ENCODE measurements around the gene TMIGD3.

Gene TMIGD3

GRCh38 chr1:111480674-111481073 is 22.8 kb downstream of the TMIGD3 start:
- no peak for DNase-seq
- TF ChIP-seq CTCF (IDR thresholded peaks at IDR 0.05): no peak
- Histone ChIP-seq H3K4me3 (no peak overlapping the region), H3K27me3 (no peaks in the 10 kb centered on the region), H3K36me3 (peaks cover 0 to 9% (median 0%) of the 10 kb centered on the region in 3 donors), H3K4me1 (peaks cover 0 to 7% (median 0%) of the 10 kb centered on the region in 4 donors), H3K9me3 (no peaks in the 10 kb centered on the region), H3K27ac (no peak overlapping the region)
- intact Hi-C loops (cut with DNase I; ENCODE audit: low total_unique reads): loop anchor here (5.0 kb wide), 1 partner anchor 287 kb away; no protein-coding TSS in a partner anchor

DNA sequence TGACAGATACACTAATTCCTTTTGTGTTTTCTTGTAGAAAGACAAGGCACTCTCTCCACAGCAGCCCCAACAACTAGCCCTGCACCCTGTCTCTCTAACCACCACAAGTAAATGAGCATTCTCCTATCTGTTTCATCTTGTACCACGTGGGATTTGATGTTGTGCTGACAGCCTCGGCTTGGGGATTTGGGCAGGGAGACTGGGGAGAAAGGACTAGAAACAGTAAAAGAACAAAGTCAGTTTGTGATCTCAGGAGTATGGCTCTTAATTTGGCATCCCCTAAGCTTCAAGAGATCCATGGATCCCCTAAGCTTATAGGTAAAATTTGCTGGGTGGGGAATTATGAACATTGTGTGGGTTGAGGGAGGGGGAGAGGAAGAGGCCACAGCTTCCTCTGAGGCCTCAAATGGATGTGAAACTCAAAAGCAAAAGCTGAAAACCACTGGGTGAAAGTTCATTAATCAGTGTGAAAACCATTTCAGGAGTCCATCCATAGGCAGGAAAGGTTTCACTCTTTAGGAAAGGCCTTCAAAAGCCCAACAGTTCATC is 26.6 kb downstream of the TMIGD3 start:
- peaks cover 0 to 18% (median 8%) of the 10 kb centered on the region in 4 donors for H3K4me1 ChIP-seq
- no peaks in the 10 kb centered on the region for H3K27me3 ChIP-seq
- no peak for TF ChIP-seq CTCF (IDR thresholded peaks at IDR 0.05)
- peaks cover 0 to 14% (median 9%) of the 10 kb centered on the region in 3 donors for H3K36me3 ChIP-seq
- no peak for DNase-seq
- H3K4me3 ChIP-seq: no peak overlapping the region
- intact Hi-C loops (cut with DNase I; ENCODE audit: low total_unique reads): no loop called here
- H3K27ac ChIP-seq: no peak overlapping the region
- no peaks in the 10 kb centered on the region for H3K9me3 ChIP-seq

DNA sequence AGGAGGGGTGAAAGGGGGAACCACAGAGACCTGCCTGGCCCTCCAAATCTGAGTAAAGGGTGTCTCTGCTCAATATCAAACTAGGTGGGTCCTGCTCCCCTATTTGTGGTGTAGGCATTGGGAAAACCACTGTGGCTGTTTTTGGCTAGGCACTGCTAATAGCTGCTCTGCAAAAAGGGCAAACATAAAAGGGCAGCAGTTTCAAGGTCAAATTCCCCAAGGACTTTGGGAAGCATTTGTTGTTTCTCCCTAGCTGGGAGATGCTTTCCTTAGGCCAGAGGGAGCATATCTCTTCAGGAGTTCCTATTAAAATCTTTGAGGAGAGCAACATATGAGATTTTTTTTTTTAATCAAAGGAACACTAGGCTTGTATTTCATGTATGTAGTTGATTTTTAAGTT is 27.2 kb downstream of the TMIGD3 start:
- TF ChIP-seq CTCF (IDR thresholded peaks at IDR 0.05): no peak
- intact Hi-C loops (cut with DNase I; ENCODE audit: low total_unique reads): no loop called here
- H3K9me3 ChIP-seq: no peaks in the 10 kb centered on the region
- no peaks in the 10 kb centered on the region for H3K27me3 ChIP-seq
- no peak overlapping the region for H3K27ac ChIP-seq
- DNase-seq: no peak
- H3K4me3 ChIP-seq: no peak overlapping the region
- H3K36me3 ChIP-seq: peaks cover 0 to 20% (median 13%) of the 10 kb centered on the region in 3 donors
- peaks cover 0 to 18% (median 8%) of the 10 kb centered on the region in 4 donors for H3K4me1 ChIP-seq

DNA sequence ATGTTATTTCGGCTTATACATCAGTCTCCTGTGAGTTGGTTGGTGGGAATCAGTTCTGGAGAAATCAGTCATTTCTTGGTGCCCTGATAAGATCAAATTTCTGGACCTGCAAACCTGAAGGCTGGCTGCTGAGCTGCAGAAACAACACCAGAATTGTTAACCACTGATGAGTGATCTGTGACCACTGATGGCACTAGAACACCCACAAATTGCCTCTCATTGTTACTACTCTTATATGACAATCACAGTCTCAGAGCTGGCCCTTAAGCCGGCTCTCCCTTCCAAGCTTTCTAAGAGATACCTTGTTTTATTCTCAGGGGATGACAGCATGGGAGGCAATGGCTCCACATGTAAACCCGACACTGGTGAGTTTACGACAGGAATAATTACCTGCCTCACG is 27.7 kb downstream of the TMIGD3 start:
- no peak for TF ChIP-seq CTCF (IDR thresholded peaks at IDR 0.05)
- intact Hi-C loops (cut with DNase I; ENCODE audit: low total_unique reads): no loop called here
- Histone ChIP-seq H3K4me1 (peaks cover 0 to 18% (median 8%) of the 10 kb centered on the region in 4 donors), H3K9me3 (no peaks in the 10 kb centered on the region), H3K27me3 (no peaks in the 10 kb centered on the region), H3K36me3 (peaks cover 0 to 25% (median 15%) of the 10 kb centered on the region in 3 donors), H3K4me3 (peak overlapping the region in 1 of 2 donors; percentile 2), H3K27ac (no peak overlapping the region)
- no peak for DNase-seq

DNA sequence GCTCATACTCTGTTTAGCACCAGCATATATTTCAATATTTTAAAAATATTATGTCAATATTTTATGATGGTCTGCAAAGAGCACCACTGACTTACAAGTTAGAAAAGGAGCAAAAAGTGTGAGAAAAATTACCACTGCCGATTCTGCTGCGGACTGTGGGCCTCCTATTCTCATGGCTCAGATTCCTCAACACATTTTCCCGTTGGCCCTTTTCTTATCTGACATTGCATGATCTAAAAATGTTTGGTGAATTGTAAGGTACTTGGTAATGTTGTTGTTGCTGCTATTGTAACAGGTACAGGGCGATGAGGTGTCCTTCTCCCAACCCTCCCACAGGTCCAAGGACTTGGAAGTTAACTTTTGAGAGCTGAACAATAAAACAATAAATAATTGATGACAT is 28.9 kb downstream of the TMIGD3 start:
- peaks cover 6 to 37% (median 26%) of the 10 kb centered on the region in 3 donors for H3K36me3 ChIP-seq
- no peaks in the 10 kb centered on the region for H3K27me3 ChIP-seq
- TF ChIP-seq CTCF (IDR thresholded peaks at IDR 0.05): no peak
- peak overlapping the region; percentile 17 to 25 for H3K4me3 ChIP-seq
- H3K9me3 ChIP-seq: no peaks in the 10 kb centered on the region
- peaks cover 0 to 18% (median 8%) of the 10 kb centered on the region in 4 donors for H3K4me1 ChIP-seq
- intact Hi-C loops (cut with DNase I; ENCODE audit: low total_unique reads): no loop called here
- H3K27ac ChIP-seq: peak overlapping the region; percentile 26 to 50
- no peak for DNase-seq
